ENCODE results near the gene SVOP. TPM values are rescaled to one million over a fixed set of nuclear protein-coding genes. Genes with fewer than 3 reads are reported as not detected.

Gene SVOP
- polyA plus RNA-seq, 3 donors = not detected

DNA sequence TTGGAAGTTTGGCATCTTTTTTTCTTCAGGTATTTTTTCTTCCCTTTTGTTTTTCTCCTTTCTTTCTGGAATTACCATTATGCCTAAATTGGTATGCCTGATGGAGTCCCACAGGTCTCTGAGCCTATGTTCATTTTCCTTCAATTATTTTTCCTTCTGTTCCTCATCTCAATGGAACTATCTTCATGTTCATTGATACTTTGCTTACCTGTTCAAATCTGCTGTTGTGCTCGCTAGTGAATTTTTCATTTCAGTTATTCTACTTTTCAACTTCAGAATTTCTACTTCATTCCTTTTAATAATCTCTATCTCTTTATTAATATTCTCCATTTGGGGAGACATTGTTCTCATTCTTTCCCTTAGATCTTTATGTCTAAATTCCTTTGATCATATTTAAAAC is 16.1 kb upstream of the SVOP start:
- no CpG with 5 or more reads among the region's 1 CpG for WGBS (ENCODE audit: insufficient coverage)

GRCh38 chr12:109033239-109034196 is 12.7 kb upstream of the SVOP start:
- peaks cover 0 to 2% of the 10 kb centered on the region in 2 donors for H3K9me3 ChIP-seq (replicated peaks in 1 of 2; ENCODE audit: control insufficient read depth in 1 of 2, insufficient read depth in 1 of 2, low read length in 2 of 2)
- no peak overlapping the region for H3K9ac ChIP-seq (ENCODE audit: insufficient read depth, low read length, poor library complexity, severe bottlenecking)
- H4K20me1 ChIP-seq (ENCODE audit: insufficient read depth, low read length) = no peaks in the 10 kb centered on the region
- no peaks in the 10 kb centered on the region for H3K4me1 Mint-ChIP-seq
- no peaks in the 10 kb centered on the region for H3K36me3 Mint-ChIP-seq
- no peak overlapping the region for H3K27ac ChIP-seq (ENCODE audit: low read depth in 1 of 2, low read length in 2 of 2)
- no peaks in the 10 kb centered on the region for H3K4me1 ChIP-seq (ENCODE audit: control insufficient read depth in 1 of 2, insufficient read depth in 2 of 2, low read length in 2 of 2)
- no peaks in the 10 kb centered on the region for H3K36me3 ChIP-seq (replicated peaks in 1 of 2; ENCODE audit: control insufficient read depth in 1 of 2, insufficient read depth in 2 of 2, low read length in 2 of 2)
- DNase-seq = no peak
- H3K4me3 Mint-ChIP-seq = no peak overlapping the region
- H3K27ac Mint-ChIP-seq = no peak overlapping the region
- no peak overlapping the region for H2AFZ ChIP-seq (ENCODE audit: insufficient read depth, low read depth, low read length, poor library complexity, severe bottlenecking)
- no peak overlapping the region for H3K4me2 ChIP-seq (replicated peaks; ENCODE audit: extremely low read depth, low read length, poor library complexity, severe bottlenecking)
- H3K9me3 Mint-ChIP-seq = peaks cover 2 to 21% (median 4%) of the 10 kb centered on the region in 7 donors
- H3K79me2 ChIP-seq (ENCODE audit: insufficient read depth, low read length) = no peaks in the 10 kb centered on the region
- intact Hi-C loops (cut with micrococcal nuclease) = no loop called here
- no peak overlapping the region for H3K4me3 ChIP-seq (replicated peaks in 1 of 3; ENCODE audit: low read depth in 2 of 3, low read length in 3 of 3)
- no peaks in the 10 kb centered on the region for H3K27me3 ChIP-seq (ENCODE audit: control insufficient read depth in 2 of 2, insufficient read depth in 2 of 2, low read length in 2 of 2)
- peaks cover 4 to 19% (median 14%) of the 10 kb centered on the region in 3 donors for H3K27me3 Mint-ChIP-seq (ENCODE audit: low read depth in 3 of 3)
- TF ChIP-seq, protein P1, sequence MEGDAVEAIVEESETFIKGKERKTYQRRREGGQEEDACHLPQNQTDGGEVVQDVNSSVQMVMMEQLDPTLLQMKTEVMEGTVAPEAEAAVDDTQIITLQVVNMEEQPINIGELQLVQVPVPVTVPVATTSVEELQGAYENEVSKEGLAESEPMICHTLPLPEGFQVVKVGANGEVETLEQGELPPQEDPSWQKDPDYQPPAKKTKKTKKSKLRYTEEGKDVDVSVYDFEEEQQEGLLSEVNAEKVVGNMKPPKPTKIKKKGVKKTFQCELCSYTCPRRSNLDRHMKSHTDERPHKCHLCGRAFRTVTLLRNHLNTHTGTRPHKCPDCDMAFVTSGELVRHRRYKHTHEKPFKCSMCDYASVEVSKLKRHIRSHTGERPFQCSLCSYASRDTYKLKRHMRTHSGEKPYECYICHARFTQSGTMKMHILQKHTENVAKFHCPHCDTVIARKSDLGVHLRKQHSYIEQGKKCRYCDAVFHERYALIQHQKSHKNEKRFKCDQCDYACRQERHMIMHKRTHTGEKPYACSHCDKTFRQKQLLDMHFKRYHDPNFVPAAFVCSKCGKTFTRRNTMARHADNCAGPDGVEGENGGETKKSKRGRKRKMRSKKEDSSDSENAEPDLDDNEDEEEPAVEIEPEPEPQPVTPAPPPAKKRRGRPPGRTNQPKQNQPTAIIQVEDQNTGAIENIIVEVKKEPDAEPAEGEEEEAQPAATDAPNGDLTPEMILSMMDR (IDR thresholded peaks at IDR 0.05) = no peak
- WGBS (ENCODE audit: insufficient coverage) = 100% methylated on average over 2 of the region's 7 CpGs

More for the DNA sequence above, 16.1 kb upstream of the SVOP start:
- no peak overlapping the region for H3K9ac ChIP-seq (ENCODE audit: insufficient read depth, low read length, poor library complexity, severe bottlenecking)
- no peaks in the 10 kb centered on the region for H3K36me3 ChIP-seq (replicated peaks in 1 of 2; ENCODE audit: control insufficient read depth in 1 of 2, insufficient read depth in 2 of 2, low read length in 2 of 2)
- H3K4me1 ChIP-seq (ENCODE audit: control insufficient read depth in 1 of 2, insufficient read depth in 2 of 2, low read length in 2 of 2) = no peaks in the 10 kb centered on the region
- DNase-seq = no peak
- H3K27me3 Mint-ChIP-seq (ENCODE audit: low read depth in 3 of 3) = peaks cover 4 to 19% (median 6%) of the 10 kb centered on the region in 3 donors
- no peak overlapping the region for H3K27ac ChIP-seq (ENCODE audit: low read depth in 1 of 2, low read length in 2 of 2)
- no peak overlapping the region for H3K27ac Mint-ChIP-seq
- H4K20me1 ChIP-seq (ENCODE audit: insufficient read depth, low read length) = no peaks in the 10 kb centered on the region
- TF ChIP-seq, protein P1 (IDR thresholded peaks at IDR 0.05) = no peak
- H3K4me3 ChIP-seq (replicated peaks in 1 of 3; ENCODE audit: low read depth in 2 of 3, low read length in 3 of 3) = no peak overlapping the region
- H3K4me3 Mint-ChIP-seq = no peak overlapping the region
- H3K4me1 Mint-ChIP-seq = no peaks in the 10 kb centered on the region
- peaks cover 4 to 9% of the 10 kb centered on the region in 2 donors for H3K9me3 ChIP-seq (replicated peaks in 1 of 2; ENCODE audit: control insufficient read depth in 1 of 2, insufficient read depth in 1 of 2, low read length in 2 of 2)
- intact Hi-C loops (cut with micrococcal nuclease) = no loop called here
- no peaks in the 10 kb centered on the region for H3K79me2 ChIP-seq (ENCODE audit: insufficient read depth, low read length)
- no peaks in the 10 kb centered on the region for H3K27me3 ChIP-seq (ENCODE audit: control insufficient read depth in 2 of 2, insufficient read depth in 2 of 2, low read length in 2 of 2)
- no peak overlapping the region for H3K4me2 ChIP-seq (replicated peaks; ENCODE audit: extremely low read depth, low read length, poor library complexity, severe bottlenecking)
- no peaks in the 10 kb centered on the region for H3K36me3 Mint-ChIP-seq
- peaks cover 6 to 32% (median 13%) of the 10 kb centered on the region in 7 donors for H3K9me3 Mint-ChIP-seq
- H2AFZ ChIP-seq (ENCODE audit: insufficient read depth, low read depth, low read length, poor library complexity, severe bottlenecking) = no peak overlapping the region

Measured in CD14-positive monocyte (primary cell).